Fibroblast of lung (primary cell): Measurements from ENCODE around the gene ST3GAL4.

Experiments used
- CTCF ChIP-seq, 2 donors: IDR thresholded peaks in 1 of 2; conservative IDR thresholded peaks in 1 of 2; 1 replicate in 1 of 2; 2 replicates in 1 of 2; pipeline ENCODE4 v1.5.1; 2011 to 2012; ENCODE audit warnings: low read length in 2 of 2, control low read depth in 1 of 2, inconsistent platforms in 1 of 2, low read depth in 1 of 2, mild to moderate bottlenecking in 1 of 2
- EZH2 ChIP-seq: IDR thresholded peaks from 2 replicates; pipeline ENCODE4 v1.5.1; 2012; ENCODE audit warnings: low read length, control low read depth, mild to moderate bottlenecking; ENCODE audit errors: missing control alignments

DNA sequence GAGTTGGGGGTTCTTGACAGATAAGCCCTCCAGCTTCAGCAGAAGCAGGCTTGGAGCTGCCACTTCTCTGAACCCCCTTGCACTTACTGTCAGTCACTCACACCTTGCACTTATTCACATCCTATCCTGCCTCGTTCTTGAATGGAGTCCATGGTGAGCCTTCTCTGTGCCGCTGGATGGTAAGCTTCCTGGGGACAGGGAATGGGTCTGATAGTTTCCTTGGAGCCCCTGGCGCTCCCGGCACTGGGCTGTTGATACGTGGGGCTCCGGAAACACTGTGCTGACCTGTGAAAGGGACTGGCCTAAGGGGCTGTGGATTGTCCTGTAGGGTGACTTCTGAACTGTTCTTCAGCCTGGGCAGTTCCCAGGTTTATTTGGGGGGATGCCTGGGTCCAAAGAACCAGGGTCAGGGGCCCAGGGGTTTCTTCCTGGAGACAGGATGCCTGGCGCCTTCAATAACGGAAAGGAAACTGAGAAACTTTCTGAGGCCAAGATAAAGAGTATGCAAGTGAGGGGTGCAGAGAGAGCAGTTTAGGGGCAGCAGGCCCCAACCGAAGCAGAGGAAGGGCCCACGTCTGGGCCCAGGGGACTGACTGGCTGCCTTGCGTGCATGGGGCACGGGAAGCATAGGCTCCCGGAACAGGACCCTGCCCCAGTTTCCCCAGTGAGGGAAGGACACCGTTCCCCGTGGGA is 709 bp upstream of the ST3GAL4 start:
- no peak for TF ChIP-seq CTCF (conservative IDR thresholded peaks at IDR 0.05 in 1 of 2, IDR thresholded peaks at IDR 0.05 in 1 of 2; ENCODE audit: low read depth in 1 of 2, low read length in 2 of 2)
- no peak for TF ChIP-seq EZH2
